H1 (cell line): ENCODE data around the gene CTF1. TPM values are rescaled to one million over a fixed set of nuclear protein-coding genes. Genes with fewer than 3 reads are reported as not detected.

ENCODE experiments used
- BCL11A ChIP-seq, 2 experiments: IDR thresholded peaks; one replicate each; pipeline ENCODE4 v1.6.1; 2011; ENCODE audit warnings: low read depth in 2 of 2, low read length in 2 of 2, mild to moderate bottlenecking in 2 of 2
- BRCA1 ChIP-seq: IDR thresholded peaks from 2 replicates; pipeline ENCODE4 v1.6.1; 2012; ENCODE audit warnings: low read depth, low read length, improper control_type of control experiment
- CBX5 ChIP-seq: fragments of 300-800, 300-1000 bp; sonication (generic); IDR thresholded peaks from 2 replicates; pipeline ENCODE4 v1.7.1; 2016; ENCODE audit warnings: antibody characterized with exemption, low read length, low read depth
- CTBP2 ChIP-seq: IDR thresholded peaks from 2 replicates; pipeline ENCODE4 v1.7.0; 2011; ENCODE audit warnings: borderline replicate concordance, mild to moderate bottlenecking, moderate library complexity, mixed read lengths, low read length; ENCODE audit not compliant: insufficient read depth, insufficient read length
- JUN ChIP-seq: IDR thresholded peaks from 2 replicates; pipeline ENCODE4 v1.6.1; 2011; ENCODE audit warnings: low read depth, mild to moderate bottlenecking, improper control_type of control experiment, low read length
- POLR2AphosphoS5 ChIP-seq: IDR thresholded peaks from 2 replicates; pipeline ENCODE4 v1.6.1; 2011; ENCODE audit warnings: low read depth, low read length
- TBP ChIP-seq: IDR thresholded peaks from 2 replicates; pipeline ENCODE4 v1.6.1; 2011; ENCODE audit warnings: low read depth, low read length, improper control_type of control experiment
- TEAD4 ChIP-seq: IDR thresholded peaks from 2 replicates; pipeline ENCODE4 v1.6.1; 2012; ENCODE audit warnings: low read depth, low read length, inconsistent platforms, mixed read lengths
- polyA plus RNA-seq, 7 experiments: library from polyadenylated mRNA; depleted of rRNA in 3 of 7; stranded (reverse) in 5 of 7; unstranded in 2 of 7; fragments of >200 nt in 5 of 7; fragments of 200-250 nt in 2 of 7; gene quantifications; 1 replicate in 5 of 7; 2 replicates in 1 of 7; 4 replicates in 1 of 7; pipeline versions ENCODE4 v1.2.1 to v1.2.3, GENCODE V29; 2011 to 2013; ENCODE audit warnings: missing spikeins in 2 of 7, mixed read lengths in 2 of 7
- total RNA-seq: library from RNA; stranded (reverse); fragmentation: NEBNext Ultra II Directional; extraction: Animal tissue kit (Norgen Biotek cat#: 25700); gene quantifications from 2 replicates; pipeline ENCODE4 v1.2.1, GENCODE V29; 2021

The CTF1 gene
- total and polyA plus RNA-seq, 2 of the 8 experiments (the other 6 are each of a cell fraction or from before 2014, with no cell fraction given): 0.97 to 3.4 TPM

GRCh38 chr16:30949650-30950515 is 53.5 kb downstream of the CTF1 start (continued):
- TF ChIP-seq CBX5: no peak
- no peak for TF ChIP-seq BRCA1
- no peak for TF ChIP-seq JUN
- no peak for TF ChIP-seq BCL11A (IDR thresholded peaks at IDR 0.05; ENCODE audit: low read depth in 2 of 2, low read length in 2 of 2)
- TF ChIP-seq TBP: peak; percentile 19; the same call in 1 of the 2 replicates
- TF ChIP-seq POLR2AphosphoS5: peak; percentile 77
- TF ChIP-seq CTBP2: no peak
- TF ChIP-seq TEAD4: no peak
